ENCODE measurements around the gene WDR18. TPM values are rescaled to one million over a fixed set of nuclear protein-coding genes. Genes with fewer than 3 reads are reported as not detected.
"Not testable (repeated sequence)": the region's sequence is repeated elsewhere in the genome, so short reads cannot be mapped to it uniquely, and the experiment has no call there.

WDR18 gene
- polyA plus RNA-seq, 1 donor = 23.5 TPM

DNA sequence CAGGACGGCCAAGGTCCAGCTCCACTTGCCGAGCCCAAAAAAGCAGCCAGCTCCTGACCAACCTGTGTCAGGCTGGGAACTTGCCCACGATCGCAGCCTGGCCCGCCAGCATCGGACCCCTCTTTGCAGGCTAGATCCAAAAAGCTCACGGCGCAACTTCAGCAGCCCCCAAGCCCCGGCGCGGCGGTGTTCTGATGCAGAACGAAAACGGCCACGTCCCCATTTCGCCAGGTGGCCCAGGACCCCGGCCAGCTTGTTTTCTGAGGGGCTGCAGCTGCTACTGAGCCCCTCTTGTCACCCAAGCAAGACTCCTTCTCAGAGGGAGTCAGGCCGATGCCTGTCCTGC lies 35.4 kb downstream of the WDR18 start:
- no peak for DNase-seq (ENCODE audit: low read depth)

DNA sequence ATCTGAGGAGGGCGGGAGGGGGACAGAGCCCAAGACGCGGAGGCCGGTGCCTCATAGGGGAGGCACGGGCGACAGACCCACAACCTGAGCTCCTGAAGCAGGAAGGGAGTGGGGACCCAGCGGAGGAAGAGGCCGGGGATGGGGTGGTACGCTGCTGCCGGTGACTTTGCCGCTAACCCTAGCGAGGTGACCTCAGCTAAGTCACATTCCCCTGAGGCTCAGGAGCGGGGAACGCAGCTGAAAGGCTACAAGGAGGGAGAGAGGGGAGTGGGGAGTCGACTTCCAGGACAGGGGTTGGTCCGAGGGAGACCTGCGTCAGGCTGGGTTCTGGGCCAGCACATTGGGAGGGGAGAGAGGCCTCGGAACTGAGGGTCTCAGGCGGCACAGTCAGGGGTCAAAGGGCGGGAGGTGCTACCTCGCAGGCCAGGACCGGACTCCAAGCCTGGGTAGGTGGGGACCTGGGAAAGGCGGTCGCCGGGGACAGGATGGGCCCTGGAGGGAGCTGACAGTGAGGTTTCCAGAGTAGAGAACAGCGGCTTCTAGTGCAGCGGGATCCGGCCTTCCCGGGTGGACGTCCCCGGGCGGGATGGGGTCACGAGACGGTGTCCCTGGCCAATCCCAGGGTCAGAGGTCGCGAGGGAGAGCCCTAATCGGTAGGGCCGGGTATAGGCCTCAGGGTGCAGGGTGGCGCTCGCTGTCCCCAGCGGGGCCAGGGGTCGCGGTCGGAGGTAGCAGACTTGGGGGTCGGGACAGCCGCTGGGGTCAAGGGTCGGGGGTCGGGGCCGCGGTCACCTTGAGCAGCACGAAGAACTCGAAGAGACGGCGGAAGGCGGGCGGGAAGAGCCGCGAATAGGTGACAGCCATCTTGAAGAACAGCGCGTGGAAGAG lies 36.1 kb downstream of the WDR18 start:
- no peak for DNase-seq (ENCODE audit: low read depth)

DNA sequence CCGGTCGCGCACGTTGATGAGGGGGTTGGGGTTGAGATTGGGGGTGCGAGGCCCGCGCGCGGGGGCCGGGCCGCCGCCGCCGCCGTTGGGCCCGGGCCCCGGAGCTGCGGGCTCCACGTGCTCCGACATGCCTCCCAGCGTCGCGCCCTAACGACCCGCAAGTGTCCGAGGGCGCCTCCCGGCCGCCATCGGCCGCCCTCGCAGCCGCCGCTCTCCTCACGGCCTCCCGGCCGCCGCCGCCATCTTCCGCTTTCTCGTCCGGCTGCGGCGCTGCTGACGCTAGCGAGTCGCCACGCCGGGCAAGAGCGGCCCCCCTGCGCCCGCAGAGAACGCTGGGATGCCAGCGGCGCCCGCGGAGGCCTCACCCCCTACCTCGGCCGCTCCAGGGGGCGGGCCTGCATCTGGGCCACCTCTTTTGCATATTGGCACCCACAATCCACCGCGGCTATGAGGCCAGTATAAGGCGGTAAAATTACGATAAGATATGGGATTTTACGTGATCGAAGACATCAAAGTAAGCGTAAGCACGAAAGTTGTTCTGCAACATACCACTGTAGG lies 36.8 kb downstream of the WDR18 start, which contains the start of gene TMEM259:
Gene TMEM259 (minus strand): TSS at position 256 of the 558 bp plus-strand sequence. CDS start 127 bp downstream, at position 129.
- DNase-seq (ENCODE audit: low read depth) = peak; percentile 85

DNA sequence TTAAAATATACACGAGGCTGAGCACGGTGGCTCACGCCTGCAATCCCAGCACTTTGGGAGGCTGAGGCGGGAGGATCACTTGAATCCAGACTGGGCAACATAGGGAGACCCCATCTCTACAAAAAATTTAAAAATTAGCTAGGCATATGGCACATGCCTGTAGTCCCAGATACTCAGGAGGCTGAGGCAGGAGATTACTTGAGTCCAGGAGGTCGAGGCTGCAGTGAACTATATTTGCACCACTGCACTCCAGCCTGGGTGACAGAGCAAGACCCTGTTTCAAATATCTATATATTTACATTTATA lies 39.7 kb downstream of the WDR18 start:
- not testable (repeated sequence) for DNase-seq (ENCODE audit: low read depth)

DNA sequence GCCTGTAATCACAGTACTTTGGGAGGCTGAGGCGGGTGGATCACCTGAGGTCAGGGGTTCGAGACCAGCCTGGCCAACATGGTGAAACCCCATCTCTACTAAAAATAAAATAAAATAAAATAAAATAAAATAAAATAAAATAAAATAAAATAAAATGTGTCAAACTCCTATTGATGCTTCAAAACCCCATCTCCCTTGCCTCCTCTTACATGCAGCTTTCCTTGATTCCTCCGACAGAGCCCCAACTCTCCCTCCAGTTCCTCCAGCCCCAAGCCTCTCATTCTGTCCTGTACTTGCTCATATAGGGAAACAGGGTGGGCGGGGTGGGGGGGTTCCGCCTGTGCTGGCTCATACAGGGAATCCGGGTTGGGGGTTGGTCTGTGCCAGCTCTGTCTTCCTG lies 40.9 kb downstream of the WDR18 start:
- DNase-seq (ENCODE audit: low read depth) = not testable (repeated sequence)

DNA sequence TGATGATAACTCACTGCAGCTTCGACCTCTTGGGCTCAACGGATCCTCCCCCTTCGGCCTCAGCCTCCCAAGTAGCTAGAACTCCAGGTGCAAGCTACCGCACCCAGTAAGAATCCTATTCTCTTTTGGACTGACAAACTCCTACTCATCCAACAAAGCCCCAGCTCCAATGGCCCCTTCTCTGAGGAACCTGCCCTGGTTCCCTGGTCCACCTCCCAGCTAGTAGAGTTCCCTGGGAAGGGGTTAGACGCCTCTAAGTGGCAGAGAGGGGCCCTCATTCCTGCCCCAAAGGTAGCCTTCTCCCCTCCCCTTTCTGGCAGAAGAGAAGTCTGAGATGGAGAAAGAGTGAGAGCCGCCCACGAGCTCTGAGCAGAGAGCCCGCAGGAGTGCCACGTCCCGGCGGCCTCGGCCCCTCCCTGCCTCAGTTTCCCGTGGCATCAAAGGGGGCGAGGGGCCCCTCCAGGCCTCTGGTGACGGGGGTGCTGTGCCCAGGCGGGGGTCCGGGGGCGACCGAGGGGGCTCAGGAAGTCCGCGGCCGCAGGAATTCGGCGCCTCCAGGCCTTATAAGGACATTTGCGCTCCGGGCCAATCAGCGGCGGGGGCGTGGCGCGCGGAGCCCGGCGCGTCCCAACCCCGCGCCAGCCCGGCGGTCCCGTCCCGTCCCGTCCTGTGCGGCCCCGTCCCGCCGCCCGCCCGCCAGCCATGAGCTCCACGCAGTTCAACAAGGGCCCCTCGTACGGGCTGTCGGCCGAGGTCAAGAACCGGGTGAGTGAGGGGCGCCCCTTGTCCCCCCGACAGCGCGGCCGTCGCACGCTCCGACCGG lies 42.0 kb downstream of the WDR18 start, which contains the start of gene CNN2:
Gene CNN2 (plus strand): TSS at position 649 of the 823 bp plus-strand sequence. CDS start 54 bp downstream, at position 703.
- DNase-seq (ENCODE audit: low read depth) = no peak

DNA sequence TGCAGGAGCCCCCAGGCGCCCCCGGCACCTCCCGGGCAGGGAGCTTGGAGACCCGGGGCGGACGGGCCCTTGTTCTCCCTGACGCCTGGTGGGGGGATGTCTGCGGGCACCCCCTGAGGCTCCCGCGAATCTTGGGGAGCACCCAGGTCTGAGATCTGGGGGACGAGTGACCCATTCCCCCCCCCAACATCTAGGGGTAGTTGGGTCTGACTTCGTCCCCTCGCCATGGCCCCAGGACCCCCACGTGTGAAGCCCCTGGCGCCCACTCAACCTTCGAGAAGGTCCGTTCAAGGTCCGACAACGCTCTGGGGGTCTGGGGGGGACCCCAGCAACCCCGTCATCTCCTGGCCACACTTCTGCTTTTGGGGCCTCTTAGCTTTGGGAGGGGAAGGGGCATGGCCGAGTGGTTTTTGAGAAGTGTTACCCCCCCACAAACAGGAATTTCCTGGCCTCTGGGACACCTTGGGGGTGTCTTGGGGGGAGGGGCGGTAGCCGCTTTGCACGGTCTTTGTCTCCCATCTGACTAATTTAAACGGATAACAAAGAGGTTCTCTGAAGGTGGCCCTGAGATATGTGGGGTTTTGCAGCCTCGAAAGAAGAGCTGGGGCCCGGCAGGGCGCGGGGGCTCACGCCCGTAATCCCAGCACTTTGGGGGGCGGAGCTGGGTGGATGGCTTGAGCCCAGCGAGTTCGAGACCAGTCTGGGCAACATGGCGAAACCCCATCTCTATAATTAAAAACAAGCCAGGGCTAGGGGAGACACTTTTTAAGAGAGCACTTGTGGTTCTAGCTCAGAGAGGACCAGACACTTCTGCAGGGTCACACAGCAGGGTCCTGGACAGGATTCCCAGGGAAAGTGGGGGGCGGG lies 42.9 kb downstream of the WDR18 start:
- no peak for DNase-seq (ENCODE audit: low read depth)

DNA sequence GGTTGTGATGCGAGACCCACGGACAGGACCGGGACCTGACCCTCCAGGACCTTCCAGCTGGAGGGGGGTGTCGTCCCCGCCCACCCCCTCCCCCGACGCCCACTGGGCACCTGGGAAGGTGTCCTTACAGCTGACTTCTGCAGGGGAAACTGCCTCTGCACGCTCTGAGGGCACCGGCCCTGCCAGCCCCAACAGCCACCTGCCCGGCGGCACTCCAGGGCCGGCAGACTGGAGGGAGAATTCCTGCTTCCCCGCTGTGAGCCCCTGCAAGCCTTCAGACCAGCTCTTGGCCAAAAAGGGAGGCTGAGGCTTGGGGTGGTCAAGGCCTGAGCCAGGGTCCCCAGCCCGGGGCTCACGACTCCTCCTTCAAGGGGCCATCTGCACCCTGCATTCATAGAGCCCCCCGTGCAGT lies 43.5 kb downstream of the WDR18 start:
- DNase-seq (ENCODE audit: low read depth) = no peak

DNA sequence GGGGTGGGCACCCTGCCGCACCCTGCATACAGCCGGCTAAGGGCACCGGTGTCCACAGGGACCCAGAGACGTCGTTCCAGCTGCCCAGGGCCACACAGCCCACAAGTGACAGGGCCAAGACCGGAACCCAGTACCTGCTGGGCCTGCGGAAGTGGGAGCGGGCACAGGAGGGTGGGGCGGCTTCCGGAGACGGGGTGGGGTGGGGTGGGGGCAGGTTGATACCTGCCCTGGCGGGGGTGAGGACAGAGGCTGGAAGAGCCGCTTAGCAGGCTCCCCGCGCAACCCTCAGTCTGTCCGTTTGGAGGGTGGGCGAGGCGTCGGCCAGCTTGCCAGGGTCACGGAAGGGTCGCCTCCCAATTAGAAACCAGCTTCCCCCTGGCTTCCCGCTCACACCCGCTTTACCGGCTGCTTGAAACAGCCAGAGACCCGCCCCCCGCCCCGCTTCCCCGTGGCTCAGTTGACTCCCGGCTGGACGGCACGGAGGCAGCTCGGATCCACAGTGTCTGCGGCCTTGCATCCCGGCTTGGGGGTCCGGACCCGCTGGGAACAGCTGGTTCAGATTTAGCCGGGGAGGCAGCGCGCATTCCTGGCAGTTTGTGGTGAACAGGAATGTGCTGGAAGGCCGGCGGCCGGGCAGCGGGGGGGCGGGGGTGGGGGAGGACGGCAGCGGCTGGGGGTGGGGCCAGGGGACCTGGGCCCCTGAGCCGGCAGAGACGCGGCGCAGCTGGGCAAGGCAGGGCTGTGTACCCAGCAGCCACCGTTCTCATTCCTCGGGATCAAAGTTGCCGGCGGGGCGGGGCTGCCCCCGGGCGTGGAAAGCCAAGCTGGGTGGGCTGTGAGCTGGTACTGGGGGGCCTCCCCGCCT lies 44.1 kb downstream of the WDR18 start:
- no peak for DNase-seq (ENCODE audit: low read depth)

DNA sequence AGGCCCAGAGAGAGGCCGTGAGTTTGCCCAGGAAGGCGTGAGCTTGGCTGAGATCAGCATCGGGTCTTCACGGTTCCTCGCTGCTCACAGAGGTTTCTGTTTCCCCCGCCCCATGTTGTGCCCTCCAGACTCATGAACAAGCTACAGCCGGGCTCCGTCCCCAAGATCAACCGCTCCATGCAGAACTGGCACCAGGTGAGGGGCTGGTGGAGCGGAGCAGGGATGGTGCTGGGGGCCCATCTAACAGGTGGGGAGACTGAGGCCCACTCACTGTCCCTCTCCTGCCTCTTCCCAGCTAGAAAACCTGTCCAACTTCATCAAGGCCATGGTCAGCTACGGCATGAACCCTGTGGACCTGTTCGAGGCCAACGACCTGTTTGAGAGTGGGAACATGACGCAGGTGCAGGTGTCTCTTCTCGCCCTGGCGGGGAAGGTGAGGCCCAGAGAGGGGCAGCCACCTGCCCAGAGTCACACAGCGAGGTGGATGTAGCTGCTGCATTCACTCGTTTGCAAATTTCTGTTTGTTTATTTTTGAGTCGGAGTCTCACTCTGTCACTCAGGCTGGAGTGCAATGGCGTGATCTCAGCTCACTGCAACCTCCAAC lies 48.2 kb downstream of the WDR18 start:
- DNase-seq (ENCODE audit: low read depth) = no peak

DNA sequence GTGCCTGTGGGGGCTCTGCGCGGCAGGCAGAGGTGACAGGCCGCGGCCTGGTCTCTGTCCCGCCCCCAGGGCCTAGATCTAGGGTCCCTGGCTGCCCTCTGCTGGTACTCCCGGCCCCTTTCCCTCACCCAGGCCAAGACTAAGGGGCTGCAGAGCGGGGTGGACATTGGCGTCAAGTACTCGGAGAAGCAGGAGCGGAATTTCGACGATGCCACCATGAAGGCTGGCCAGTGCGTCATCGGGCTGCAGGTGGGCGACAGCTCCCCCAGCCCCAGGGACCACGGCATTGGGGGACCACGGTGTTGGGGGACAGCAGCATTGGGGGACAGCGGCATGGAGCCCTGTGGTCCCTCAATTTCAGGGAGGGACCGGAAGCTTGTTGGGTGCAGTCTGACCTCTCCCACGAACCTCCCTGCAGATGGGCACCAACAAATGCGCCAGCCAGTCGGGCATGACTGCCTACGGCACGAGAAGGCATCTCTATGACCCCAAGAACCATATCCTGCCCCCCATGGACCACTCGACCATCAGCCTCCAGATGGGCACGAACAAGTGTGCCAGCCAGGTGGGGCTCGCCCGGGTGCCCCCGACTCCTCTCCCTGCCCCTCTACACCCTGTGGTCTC lies 52.0 kb downstream of the WDR18 start:
- no peak for DNase-seq (ENCODE audit: low read depth)

DNA sequence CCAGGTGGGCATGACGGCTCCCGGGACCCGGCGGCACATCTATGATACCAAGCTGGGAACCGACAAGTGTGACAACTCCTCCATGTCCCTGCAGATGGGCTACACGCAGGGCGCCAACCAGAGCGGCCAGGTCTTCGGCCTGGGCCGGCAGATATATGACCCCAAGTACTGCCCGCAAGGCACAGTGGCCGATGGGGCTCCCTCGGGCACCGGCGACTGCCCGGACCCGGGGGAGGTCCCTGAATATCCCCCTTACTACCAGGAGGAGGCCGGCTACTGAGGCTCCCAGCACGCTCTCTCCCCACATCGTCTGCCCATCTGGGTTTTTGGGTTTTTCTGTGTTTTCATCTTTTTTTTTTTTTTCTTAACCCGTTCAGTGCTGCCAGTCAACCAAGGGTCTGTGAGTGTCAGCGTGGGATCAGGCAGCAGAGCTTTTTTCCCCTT lies 53.5 kb downstream of the WDR18 start:
- no peak for DNase-seq (ENCODE audit: low read depth)

DNA sequence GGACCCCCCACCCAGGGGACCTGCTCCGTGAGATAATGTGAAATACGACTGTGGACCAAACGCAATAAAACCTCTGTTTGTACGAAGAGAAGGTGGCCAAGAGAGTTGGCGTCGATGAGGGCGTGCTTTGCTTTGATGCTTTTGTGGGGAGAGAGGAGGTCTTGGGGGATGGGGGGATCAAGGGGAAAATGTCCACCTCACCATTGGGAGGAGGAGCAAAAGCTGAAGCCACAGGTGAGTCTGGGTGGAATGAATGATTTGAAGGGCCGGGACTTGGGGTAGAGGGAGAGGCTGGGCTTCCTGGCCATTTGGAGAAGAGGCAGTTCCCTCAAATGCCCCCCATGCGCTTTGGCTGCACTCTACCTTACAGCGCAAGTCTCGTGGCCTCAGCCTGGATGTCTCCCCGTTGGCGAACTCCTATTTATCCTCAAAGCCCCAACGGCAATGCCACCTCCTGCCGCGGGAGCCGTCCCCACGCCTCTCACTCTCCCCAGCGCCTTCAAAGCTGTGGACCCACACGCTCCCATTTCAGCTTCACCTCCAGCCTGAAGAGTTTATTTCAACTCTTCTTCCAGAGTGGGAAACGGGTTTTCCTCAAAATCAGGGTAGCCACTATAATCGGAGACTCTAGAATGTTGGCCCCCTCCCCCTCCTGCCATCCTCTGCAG lies 55.0 kb downstream of the WDR18 start:
- no peak for DNase-seq (ENCODE audit: low read depth)

DNA sequence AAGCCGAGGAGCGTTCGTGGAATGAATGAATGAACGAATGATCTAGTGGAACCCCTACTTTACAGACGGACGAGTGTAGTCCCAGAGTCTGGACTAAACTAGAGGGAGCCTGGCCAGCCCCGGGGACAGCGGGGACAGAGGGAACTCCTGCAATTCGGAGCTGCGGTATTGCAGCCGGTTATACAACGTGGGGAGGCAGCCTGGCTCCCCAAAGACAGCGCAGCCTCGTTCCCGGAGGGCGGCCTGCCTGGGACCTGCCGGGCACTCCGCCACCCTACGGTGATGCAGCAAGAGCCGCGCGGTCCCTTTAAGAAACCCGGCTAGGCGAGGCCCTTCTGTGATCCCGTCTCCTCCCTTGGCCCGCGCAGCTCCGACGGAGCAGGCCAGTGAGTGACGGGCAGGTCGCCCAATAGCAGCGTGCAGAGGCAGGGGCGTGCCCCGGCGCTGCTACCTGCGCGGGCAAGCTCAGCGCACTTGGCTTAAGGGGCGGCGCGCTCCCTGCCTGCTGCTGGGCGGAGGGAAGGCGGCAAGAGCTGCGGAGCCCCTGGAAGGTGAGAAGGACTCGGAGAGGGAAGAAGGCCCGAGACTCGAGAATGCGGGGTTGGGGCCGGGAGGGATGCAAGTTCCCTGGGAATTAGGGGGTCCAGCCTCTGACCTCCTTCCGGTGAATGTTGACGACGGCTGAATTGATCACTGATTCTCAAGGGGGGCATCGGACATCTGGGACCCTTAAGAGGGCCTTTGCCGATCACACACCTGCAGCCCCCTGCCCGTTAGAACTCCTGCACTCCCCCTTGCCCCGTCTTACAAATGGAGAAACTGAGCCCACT lies 55.7 kb downstream of the WDR18 start, which contains the start of gene ABCA7:
Gene ABCA7 (plus strand): TSS at position 462 of the 830 bp plus-strand sequence. CDS start 1,255 bp downstream, outside the sequence.
- peak; percentile 82 for DNase-seq (ENCODE audit: low read depth)

DNA sequence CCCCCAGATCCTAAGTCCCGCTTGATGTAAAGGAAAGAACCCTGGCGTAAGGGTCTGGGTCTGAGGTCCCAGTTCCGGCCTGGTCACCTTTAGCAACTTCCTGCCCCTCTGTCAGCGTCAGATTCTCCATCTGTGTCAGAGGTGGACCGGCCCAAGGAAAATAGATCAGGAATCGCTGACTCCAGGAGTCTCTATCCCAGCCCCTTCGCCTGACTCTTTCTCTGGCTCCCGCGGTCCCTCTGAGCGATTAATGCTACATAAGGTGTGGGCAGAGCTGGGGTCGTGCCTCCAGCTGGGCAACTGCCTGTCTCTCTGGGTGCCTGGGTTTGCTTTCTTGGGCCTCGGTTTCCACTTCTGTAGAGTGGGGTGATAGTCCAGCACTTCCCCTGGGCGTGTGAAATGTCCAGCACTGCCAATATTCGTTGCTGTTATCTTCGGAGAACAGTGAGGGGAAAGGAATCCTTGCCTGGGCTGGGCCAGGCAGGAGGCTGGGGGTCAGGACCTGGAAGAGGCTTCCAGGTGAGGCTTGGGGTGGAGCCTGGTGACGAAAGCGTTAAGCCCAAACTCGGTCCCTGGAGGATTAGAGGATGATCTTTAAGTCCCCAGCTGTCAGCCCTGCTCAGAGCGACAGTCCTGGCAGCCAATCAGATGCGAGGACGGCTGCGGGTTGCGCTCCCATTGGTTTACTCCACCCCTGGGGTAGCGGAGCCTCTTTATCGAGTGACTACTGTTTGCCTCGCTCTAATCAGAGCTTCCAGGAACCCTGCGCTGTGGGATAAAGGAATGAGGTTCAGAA lies 56.5 kb downstream of the WDR18 start:
- DNase-seq (ENCODE audit: low read depth) = no peak

DNA sequence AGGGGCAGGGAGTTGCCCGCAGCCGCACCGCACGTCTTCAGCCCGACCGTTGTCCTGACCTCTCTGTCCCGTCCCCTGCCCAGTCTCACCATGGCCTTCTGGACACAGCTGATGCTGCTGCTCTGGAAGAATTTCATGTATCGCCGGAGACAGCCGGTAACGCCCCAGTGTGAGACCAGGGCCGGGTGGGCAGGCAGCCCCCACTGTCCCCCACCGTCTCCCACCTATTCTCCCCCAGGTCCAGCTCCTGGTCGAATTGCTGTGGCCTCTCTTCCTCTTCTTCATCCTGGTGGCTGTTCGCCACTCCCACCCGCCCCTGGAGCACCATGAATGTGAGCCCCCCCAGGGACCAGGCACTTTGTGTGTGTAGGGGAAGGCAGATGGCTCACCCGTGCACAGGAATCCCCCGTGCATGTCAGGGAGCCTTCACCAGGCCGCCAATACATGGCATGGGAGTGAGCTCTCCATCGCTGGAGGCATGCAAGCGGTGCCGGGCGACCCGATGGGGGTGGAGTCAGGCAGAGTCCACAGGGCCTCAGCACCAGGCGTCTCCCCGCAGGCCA lies 57.2 kb downstream of the WDR18 start:
- DNase-seq (ENCODE audit: low read depth) = no peak

Measured in forelimb muscle (tissue), 1 donor.